GM19468 (cell line): ENCODE data around the gene ATP10B.
"Not testable (repeated sequence)": the region's sequence is repeated elsewhere in the genome, so short reads cannot be mapped to it uniquely, and the experiment has no call there.

Source experiments
- ATAC-seq: cut with Tn5 transposase; IDR thresholded peaks from one replicate; pipeline ENCODE4 v1.9.1; 2021; ENCODE audit warnings: mild to moderate bottlenecking, moderate library complexity, moderate number of reproducible peaks; ENCODE audit not compliant: unreplicated experiment; ENCODE audit errors: extremely low read depth

ATP10B gene

GRCh38 chr5:160824301-160825001, 27.6 kb downstream of the ATP10B start:
- ATAC-seq, result no peak

- ATAC-seq, result not testable (repeated sequence)
Measured at GRCh38 chr5:160812996-160813395, 39.0 kb downstream of the ATP10B start.

GRCh38 chr5:160805376-160805775, 46.6 kb downstream of the ATP10B start:
- ATAC-seq, result no peak

GRCh38 chr5:160802592-160802991, 49.4 kb downstream of the ATP10B start:
- ATAC-seq, result no peak

GRCh38 chr5:160800375-160801275, 51.4 kb downstream of the ATP10B start:
- ATAC-seq, result no peak

- no peak for ATAC-seq
Measured at GRCh38 chr5:160799184-160799583, 52.8 kb downstream of the ATP10B start.

GRCh38 chr5:160797020-160797419, 55.0 kb downstream of the ATP10B start:
- ATAC-seq, result no peak

- no peak for ATAC-seq
Measured at GRCh38 chr5:160793530-160793899, 58.5 kb downstream of the ATP10B start.

- ATAC-seq, result no peak
Measured at GRCh38 chr5:160792732-160793529, 59.1 kb downstream of the ATP10B start.

- ATAC-seq, result no peak
Measured at GRCh38 chr5:160792281-160792680, 59.7 kb downstream of the ATP10B start.

- no peak for ATAC-seq
Measured at GRCh38 chr5:160789219-160789859, 62.7 kb downstream of the ATP10B start.

- ATAC-seq, result no peak
Measured at GRCh38 chr5:160788102-160788660, 63.8 kb downstream of the ATP10B start.

GRCh38 chr5:160787240-160787639, 64.8 kb downstream of the ATP10B start:
- ATAC-seq, result no peak

GRCh38 chr5:160774666-160775315, 77.2 kb downstream of the ATP10B start:
- ATAC-seq, result no peak

GRCh38 chr5:160773646-160774410, 78.2 kb downstream of the ATP10B start:
- ATAC-seq, result no peak

GRCh38 chr5:160772854-160773253, 79.2 kb downstream of the ATP10B start:
- ATAC-seq, result no peak

- ATAC-seq, result no peak
Measured at GRCh38 chr5:160770718-160771117, 81.3 kb downstream of the ATP10B start.

- no peak for ATAC-seq
Measured at GRCh38 chr5:160769301-160769700, 82.7 kb downstream of the ATP10B start.

- no peak for ATAC-seq
Measured at GRCh38 chr5:160767062-160767461, 84.9 kb downstream of the ATP10B start.
